HEK293 (cell line): ENCODE data around the gene COL5A3.

Experiments used
- CTCF ChIA-PET: fragments of 350-600 bp; formaldehyde crosslinking; extraction: SDS; loops from one replicate; lab custom pipeline; 2021; ENCODE audit warnings: antibody characterized with exemption; lab: Yijun Ruan, JAX
- POLR2A ChIA-PET: fragments of 300-600 bp; formaldehyde crosslinking; extraction: SDS; loops from one replicate; lab custom pipeline; 2020; ENCODE audit warnings: antibody characterized with exemption, inconsistent platforms; lab: Yijun Ruan, JAX
- H3K27ac ChIP-seq: fragments of 200-500 bp; sonication (Bioruptor generic); 2 replicates; pipeline ENCODE4 v1.5.1; 2014; ENCODE audit warnings: low read depth, low read length, control low read depth, inconsistent platforms; ENCODE audit errors: extremely low read depth
- H3K36me3 ChIP-seq, 2 experiments: fragments of 200-500 bp in 1 of 2; sonication (Bioruptor generic) in 1 of 2; 1 replicate in 1 of 2; 2 replicates in 1 of 2; pipeline ENCODE4 v1.5.1; 2014 to 2017; ENCODE audit warnings: inconsistent platforms in 2 of 2, low read length in 2 of 2; ENCODE audit not compliant: control insufficient read depth in 2 of 2, insufficient read depth in 1 of 2
- H3K4me1 ChIP-seq: fragments of 200-500 bp; sonication (Bioruptor generic); 2 replicates; pipeline ENCODE4 v1.5.1; 2014; ENCODE audit warnings: mild to moderate bottlenecking, low read length, inconsistent platforms; ENCODE audit not compliant: control insufficient read depth, insufficient read depth
- H3K4me3 ChIP-seq: 2 replicates; pipeline ENCODE4 v1.5.1; 2011; ENCODE audit warnings: low read depth, mild to moderate bottlenecking, control low read depth, low read length, moderate library complexity
- H3K9me3 ChIP-seq: fragments of 200-500 bp; sonication (Bioruptor generic); 2 replicates; pipeline ENCODE4 v1.5.1; 2014; ENCODE audit warnings: low read depth, low read length, inconsistent platforms; ENCODE audit not compliant: control insufficient read depth, insufficient read depth
- GLIS1 ChIP-seq: fragments of 450-650 bp; formaldehyde crosslinking; IDR thresholded peaks from 2 replicates; pipeline ENCODE4 v1.5.1; 2016; ENCODE audit warnings: missing biosample characterization, missing genetic modification characterization
- KLF10 ChIP-seq: fragments of 450-650 bp; IDR thresholded peaks from 2 replicates; pipeline ENCODE4 v1.5.1; 2018; ENCODE audit warnings: missing biosample characterization, mild to moderate bottlenecking, missing genetic modification characterization
- OVOL3 ChIP-seq: fragments of 450-650 bp; formaldehyde crosslinking; IDR thresholded peaks from 2 replicates; pipeline ENCODE4 v1.5.1; 2016; ENCODE audit warnings: missing biosample characterization, missing genetic modification characterization
- SETDB1 ChIP-seq: IDR thresholded peaks from one replicate; pipeline ENCODE4 v1.6.1; 2017; ENCODE audit warnings: mild to moderate bottlenecking, low read length, moderate library complexity, mixed read lengths; ENCODE audit not compliant: insufficient read length
- SP7 ChIP-seq: fragments of 450-650 bp; formaldehyde crosslinking; IDR thresholded peaks from 2 replicates; pipeline ENCODE4 v1.5.1; 2016; ENCODE audit warnings: missing biosample characterization, missing genetic modification characterization
- ZBTB20 ChIP-seq: fragments of 450-650 bp; formaldehyde crosslinking; IDR thresholded peaks from 2 replicates; pipeline ENCODE4 v1.5.1; 2016; ENCODE audit warnings: missing biosample characterization, missing genetic modification characterization
- ZBTB48 ChIP-seq: fragments of 450-650 bp; formaldehyde crosslinking; IDR thresholded peaks from 2 replicates; pipeline ENCODE4 v1.5.1; 2016; ENCODE audit warnings: missing biosample characterization, missing genetic modification characterization
- ZBTB8A ChIP-seq: fragments of 450-650 bp; formaldehyde crosslinking; IDR thresholded peaks from 2 replicates; pipeline ENCODE4 v1.5.1; 2016; ENCODE audit warnings: missing biosample characterization, missing genetic modification characterization
- ZEB2 ChIP-seq: fragments of 450-650 bp; formaldehyde crosslinking; IDR thresholded peaks from 2 replicates; pipeline ENCODE4 v1.5.1; 2016; ENCODE audit warnings: missing biosample characterization, missing genetic modification characterization
- ZNF10 ChIP-seq: fragments of 450-650 bp; formaldehyde crosslinking; IDR thresholded peaks from 2 replicates; pipeline ENCODE4 v1.5.1; 2017; ENCODE audit warnings: missing biosample characterization, missing genetic modification characterization
- ZNF140 ChIP-seq: fragments of 450-650 bp; formaldehyde crosslinking; IDR thresholded peaks from 2 replicates; pipeline ENCODE4 v1.5.1; 2016; ENCODE audit warnings: missing biosample characterization, missing genetic modification characterization
- ZNF169 ChIP-seq: fragments of 450-650 bp; formaldehyde crosslinking; IDR thresholded peaks from 2 replicates; pipeline ENCODE4 v1.5.1; 2016; ENCODE audit warnings: missing biosample characterization, missing genetic modification characterization
- ZNF175 ChIP-seq: fragments of 450-650 bp; formaldehyde crosslinking; IDR thresholded peaks from 2 replicates; pipeline ENCODE4 v1.5.1; 2016; ENCODE audit warnings: missing biosample characterization, missing genetic modification characterization
- ZNF223 ChIP-seq: fragments of 450-650 bp; formaldehyde crosslinking; IDR thresholded peaks from 2 replicates; pipeline ENCODE4 v1.5.1; 2016; ENCODE audit warnings: missing biosample characterization, missing genetic modification characterization
- ZNF341 ChIP-seq: fragments of 450-650 bp; formaldehyde crosslinking; IDR thresholded peaks from 2 replicates; pipeline ENCODE4; 2016; ENCODE audit warnings: low read depth, missing biosample characterization, missing genetic modification characterization
- ZNF510 ChIP-seq: fragments of 450-650 bp; formaldehyde crosslinking; IDR thresholded peaks from 2 replicates; pipeline ENCODE4 v1.5.1; 2018; ENCODE audit warnings: mild to moderate bottlenecking, missing genetic modification characterization, missing biosample characterization; ENCODE audit not compliant: insufficient replicate concordance
- ZNF558 ChIP-seq: fragments of 450-650 bp; formaldehyde crosslinking; IDR thresholded peaks from 2 replicates; pipeline ENCODE4 v1.5.1; 2016; ENCODE audit warnings: missing biosample characterization, missing genetic modification characterization
- ZNF596 ChIP-seq: fragments of 450-650 bp; IDR thresholded peaks from 2 replicates; pipeline ENCODE4 v1.5.0; 2018; ENCODE audit warnings: missing biosample characterization, mild to moderate bottlenecking, missing genetic modification characterization, moderate library complexity
- ZNF623 ChIP-seq: fragments of 450-650 bp; formaldehyde crosslinking; IDR thresholded peaks from 2 replicates; pipeline ENCODE4 v1.5.1; 2016; ENCODE audit warnings: missing biosample characterization, missing genetic modification characterization
- ZNF664 ChIP-seq: fragments of 450-650 bp; formaldehyde crosslinking; IDR thresholded peaks from 2 replicates; pipeline ENCODE4 v1.5.1; 2016; ENCODE audit warnings: missing biosample characterization, missing genetic modification characterization
- ZNF777 ChIP-seq: fragments of 450-650 bp; formaldehyde crosslinking; IDR thresholded peaks from 2 replicates; pipeline ENCODE4 v1.5.1; 2017; ENCODE audit warnings: missing biosample characterization, missing genetic modification characterization, borderline replicate concordance
- TF ChIP-seq, protein P1 (sequence below): fragments of 450-650 bp; formaldehyde crosslinking; IDR thresholded peaks from 2 replicates; pipeline ENCODE4 v1.5.1; 2016; ENCODE audit warnings: missing biosample characterization, missing genetic modification characterization
- TF ChIP-seq, protein P2 (sequence below): fragments of 450-650 bp; formaldehyde crosslinking; IDR thresholded peaks from 2 replicates; pipeline ENCODE4 v1.5.1; 2016; ENCODE audit warnings: missing biosample characterization, missing genetic modification characterization
- TF ChIP-seq, protein P3 (sequence below): fragments of 450-650 bp; formaldehyde crosslinking; IDR thresholded peaks from 2 replicates; pipeline ENCODE4 v1.5.1; 2016; ENCODE audit warnings: missing biosample characterization, missing genetic modification characterization
- TF ChIP-seq, protein P4 (sequence below): fragments of 450-650 bp; formaldehyde crosslinking; IDR thresholded peaks from 2 replicates; pipeline ENCODE4 v1.5.1; 2017; ENCODE audit warnings: missing biosample characterization, missing genetic modification characterization
- TF ChIP-seq, protein P5 (sequence below): fragments of 450-650 bp; formaldehyde crosslinking; IDR thresholded peaks from 2 replicates; pipeline ENCODE4 v1.5.1; 2017; ENCODE audit warnings: missing biosample characterization, missing genetic modification characterization

Gene COL5A3

DNA sequence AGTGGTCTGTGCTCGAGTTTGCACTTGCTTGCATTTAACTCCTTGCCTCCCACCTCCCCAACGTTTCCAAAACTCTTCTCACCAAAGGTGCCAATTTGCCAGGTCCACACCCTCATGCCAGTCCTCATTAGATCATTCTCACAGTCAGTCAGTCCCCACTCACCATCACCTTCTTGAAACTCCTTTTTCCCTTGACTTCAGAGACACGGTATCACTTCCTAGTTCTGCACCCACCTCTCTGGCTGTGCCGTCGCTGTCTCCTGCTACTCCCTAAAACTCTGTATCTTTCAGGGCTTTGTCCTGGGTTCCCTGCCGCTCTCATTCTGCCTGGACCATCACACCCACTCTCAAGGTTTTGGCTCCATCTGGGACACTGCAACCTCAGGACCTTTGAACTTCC, 93.6 kb downstream of the COL5A3 start:
- POLR2A ChIA-PET, result no interaction called here

DNA sequence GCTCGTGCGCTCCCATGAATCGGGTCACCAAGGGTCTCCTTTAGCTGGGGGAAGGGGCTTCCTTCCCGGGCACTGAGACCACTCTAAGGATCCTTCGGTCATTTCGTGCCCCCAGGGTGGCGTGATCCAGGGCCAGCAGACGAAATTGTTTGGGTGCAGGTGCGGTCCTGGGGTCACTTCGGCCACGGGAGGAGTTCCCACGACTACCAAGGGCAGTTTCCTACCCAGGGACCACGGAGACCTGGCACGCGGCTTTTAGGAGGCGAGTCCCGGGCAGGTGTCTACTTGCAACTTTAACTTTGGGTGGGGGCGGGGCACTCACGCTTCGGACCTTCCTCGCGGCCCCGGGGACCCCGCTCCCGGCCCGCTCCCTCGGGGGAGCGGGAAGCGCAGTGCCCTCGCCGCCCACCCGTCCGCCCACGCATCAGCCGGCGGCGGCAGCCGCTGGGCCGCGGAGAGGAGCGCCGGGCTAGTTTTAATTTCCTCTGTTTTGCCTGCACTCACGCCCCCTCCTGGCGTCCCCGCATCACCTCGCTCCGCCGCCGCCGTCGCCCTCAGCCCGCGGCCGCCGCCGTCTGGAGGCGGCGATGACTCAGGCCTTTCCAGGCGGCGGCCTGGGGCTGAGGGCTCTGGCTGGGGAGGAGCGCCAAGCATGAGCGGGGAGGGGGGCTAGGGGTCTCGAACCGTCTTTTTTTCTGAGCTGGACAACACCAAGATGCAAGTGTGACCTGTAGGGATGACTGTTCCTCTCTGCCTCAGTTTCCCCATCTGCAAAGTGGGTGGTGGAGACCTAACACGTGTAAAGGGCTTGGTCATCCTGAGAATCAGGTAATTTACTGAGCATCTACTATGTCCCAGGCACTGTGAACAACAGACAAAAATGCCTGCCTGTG, 95.7 kb downstream of the COL5A3 start:
- ChIA-PET CTCF (no interaction called here), POLR2A (interaction anchor here (0.7 kb wide), 1 partner anchor 43 kb away, joined by 3 read pairs; no protein-coding TSS in a partner anchor)
- Histone ChIP-seq H3K27ac (peak overlapping the region; percentile 63; the same call in 1 of the 2 replicates), H3K36me3 (no peaks in the 10 kb centered on the region), H3K4me1 (no peaks in the 10 kb centered on the region), H3K4me3 (peak overlapping the region; percentile 47), H3K9me3 (no peaks in the 10 kb centered on the region)
- TF ChIP-seq ZNF596 (tag by site-specific recombination) (peak; percentile 11; the same call in 1 of the 2 replicates), ZBTB48 (tag by site-specific recombination) (peak; percentile 78; the same call in 1 of the 2 replicates), ZEB2 (tag by site-specific recombination) (peak; percentile 56; the same call in 1 of the 2 replicates), ZNF558 (no peak), SETDB1 (no peak), SP7 (tag by site-specific recombination) (0 out of 2 replicates have a peak, but pooled peaks have one; percentile 11), ZBTB20 (peak; percentile 58; the same call in 1 of the 2 replicates), ZNF777 (tag by site-specific recombination) (peak; percentile 64; the same call in 1 of the 2 replicates), ZNF175 (tag by site-specific recombination) (no peak), KLF10 (peak; percentile 80), OVOL3 (tag by site-specific recombination) (no peak), ZBTB8A (tag by site-specific recombination) (peak; percentile 89), ZNF223 (peak; percentile 24; the same call in 1 of the 2 replicates)
- TF ChIP-seq, protein P1, sequence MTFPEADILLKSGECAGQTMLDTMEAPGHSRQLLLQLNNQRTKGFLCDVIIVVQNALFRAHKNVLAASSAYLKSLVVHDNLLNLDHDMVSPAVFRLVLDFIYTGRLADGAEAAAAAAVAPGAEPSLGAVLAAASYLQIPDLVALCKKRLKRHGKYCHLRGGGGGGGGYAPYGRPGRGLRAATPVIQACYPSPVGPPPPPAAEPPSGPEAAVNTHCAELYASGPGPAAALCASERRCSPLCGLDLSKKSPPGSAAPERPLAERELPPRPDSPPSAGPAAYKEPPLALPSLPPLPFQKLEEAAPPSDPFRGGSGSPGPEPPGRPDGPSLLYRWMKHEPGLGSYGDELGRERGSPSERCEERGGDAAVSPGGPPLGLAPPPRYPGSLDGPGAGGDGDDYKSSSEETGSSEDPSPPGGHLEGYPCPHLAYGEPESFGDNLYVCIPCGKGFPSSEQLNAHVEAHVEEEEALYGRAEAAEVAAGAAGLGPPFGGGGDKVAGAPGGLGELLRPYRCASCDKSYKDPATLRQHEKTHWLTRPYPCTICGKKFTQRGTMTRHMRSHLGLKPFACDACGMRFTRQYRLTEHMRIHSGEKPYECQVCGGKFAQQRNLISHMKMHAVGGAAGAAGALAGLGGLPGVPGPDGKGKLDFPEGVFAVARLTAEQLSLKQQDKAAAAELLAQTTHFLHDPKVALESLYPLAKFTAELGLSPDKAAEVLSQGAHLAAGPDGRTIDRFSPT (tag by site-specific recombination), result peak; percentile 47; the same call in 1 of the 2 replicates
- TF ChIP-seq, protein P2, sequence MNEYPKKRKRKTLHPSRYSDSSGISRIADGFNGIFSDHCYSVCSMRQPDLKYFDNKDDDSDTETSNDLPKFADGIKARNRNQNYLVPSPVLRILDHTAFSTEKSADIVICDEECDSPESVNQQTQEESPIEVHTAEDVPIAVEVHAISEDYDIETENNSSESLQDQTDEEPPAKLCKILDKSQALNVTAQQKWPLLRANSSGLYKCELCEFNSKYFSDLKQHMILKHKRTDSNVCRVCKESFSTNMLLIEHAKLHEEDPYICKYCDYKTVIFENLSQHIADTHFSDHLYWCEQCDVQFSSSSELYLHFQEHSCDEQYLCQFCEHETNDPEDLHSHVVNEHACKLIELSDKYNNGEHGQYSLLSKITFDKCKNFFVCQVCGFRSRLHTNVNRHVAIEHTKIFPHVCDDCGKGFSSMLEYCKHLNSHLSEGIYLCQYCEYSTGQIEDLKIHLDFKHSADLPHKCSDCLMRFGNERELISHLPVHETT (tag by site-specific recombination), result no peak
- TF ChIP-seq, protein P3, sequence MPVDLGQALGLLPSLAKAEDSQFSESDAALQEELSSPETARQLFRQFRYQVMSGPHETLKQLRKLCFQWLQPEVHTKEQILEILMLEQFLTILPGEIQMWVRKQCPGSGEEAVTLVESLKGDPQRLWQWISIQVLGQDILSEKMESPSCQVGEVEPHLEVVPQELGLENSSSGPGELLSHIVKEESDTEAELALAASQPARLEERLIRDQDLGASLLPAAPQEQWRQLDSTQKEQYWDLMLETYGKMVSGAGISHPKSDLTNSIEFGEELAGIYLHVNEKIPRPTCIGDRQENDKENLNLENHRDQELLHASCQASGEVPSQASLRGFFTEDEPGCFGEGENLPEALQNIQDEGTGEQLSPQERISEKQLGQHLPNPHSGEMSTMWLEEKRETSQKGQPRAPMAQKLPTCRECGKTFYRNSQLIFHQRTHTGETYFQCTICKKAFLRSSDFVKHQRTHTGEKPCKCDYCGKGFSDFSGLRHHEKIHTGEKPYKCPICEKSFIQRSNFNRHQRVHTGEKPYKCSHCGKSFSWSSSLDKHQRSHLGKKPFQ (tag by site-specific recombination), result no peak

More for the DNA sequence above, 93.6 kb downstream of the COL5A3 start:
- Histone ChIP-seq H3K36me3 (no peaks in the 10 kb centered on the region), H3K9me3 (no peaks in the 10 kb centered on the region), H3K4me3 (no peak overlapping the region), H3K27ac (0 out of 2 replicates have a peak overlapping the region, but pooled peaks have one; percentile 5), H3K4me1 (no peaks in the 10 kb centered on the region)
- CTCF ChIA-PET, result no interaction called here
- TF ChIP-seq ZNF510 (tag by site-specific recombination) (no peak), GLIS1 (tag by site-specific recombination) (no peak), ZNF664 (tag by site-specific recombination) (no peak), ZNF169 (tag by site-specific recombination) (no peak), ZNF341 (tag by site-specific recombination) (peak; percentile 41; the same call in 1 of the 2 replicates), ZNF623 (tag by site-specific recombination) (peak; percentile 89), ZNF10 (tag by site-specific recombination) (no peak), ZNF140 (no peak), SP7 (tag by site-specific recombination) (no peak)
- TF ChIP-seq, protein P4, sequence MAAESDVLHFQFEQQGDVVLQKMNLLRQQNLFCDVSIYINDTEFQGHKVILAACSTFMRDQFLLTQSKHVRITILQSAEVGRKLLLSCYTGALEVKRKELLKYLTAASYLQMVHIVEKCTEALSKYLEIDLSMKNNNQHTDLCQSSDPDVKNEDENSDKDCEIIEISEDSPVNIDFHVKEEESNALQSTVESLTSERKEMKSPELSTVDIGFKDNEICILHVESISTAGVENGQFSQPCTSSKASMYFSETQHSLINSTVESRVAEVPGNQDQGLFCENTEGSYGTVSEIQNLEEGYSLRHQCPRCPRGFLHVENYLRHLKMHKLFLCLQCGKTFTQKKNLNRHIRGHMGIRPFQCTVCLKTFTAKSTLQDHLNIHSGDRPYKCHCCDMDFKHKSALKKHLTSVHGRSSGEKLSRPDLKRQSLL, result no peak
- TF ChIP-seq, protein P5, sequence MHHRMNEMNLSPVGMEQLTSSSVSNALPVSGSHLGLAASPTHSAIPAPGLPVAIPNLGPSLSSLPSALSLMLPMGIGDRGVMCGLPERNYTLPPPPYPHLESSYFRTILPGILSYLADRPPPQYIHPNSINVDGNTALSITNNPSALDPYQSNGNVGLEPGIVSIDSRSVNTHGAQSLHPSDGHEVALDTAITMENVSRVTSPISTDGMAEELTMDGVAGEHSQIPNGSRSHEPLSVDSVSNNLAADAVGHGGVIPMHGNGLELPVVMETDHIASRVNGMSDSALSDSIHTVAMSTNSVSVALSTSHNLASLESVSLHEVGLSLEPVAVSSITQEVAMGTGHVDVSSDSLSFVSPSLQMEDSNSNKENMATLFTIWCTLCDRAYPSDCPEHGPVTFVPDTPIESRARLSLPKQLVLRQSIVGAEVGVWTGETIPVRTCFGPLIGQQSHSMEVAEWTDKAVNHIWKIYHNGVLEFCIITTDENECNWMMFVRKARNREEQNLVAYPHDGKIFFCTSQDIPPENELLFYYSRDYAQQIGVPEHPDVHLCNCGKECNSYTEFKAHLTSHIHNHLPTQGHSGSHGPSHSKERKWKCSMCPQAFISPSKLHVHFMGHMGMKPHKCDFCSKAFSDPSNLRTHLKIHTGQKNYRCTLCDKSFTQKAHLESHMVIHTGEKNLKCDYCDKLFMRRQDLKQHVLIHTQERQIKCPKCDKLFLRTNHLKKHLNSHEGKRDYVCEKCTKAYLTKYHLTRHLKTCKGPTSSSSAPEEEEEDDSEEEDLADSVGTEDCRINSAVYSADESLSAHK (tag by site-specific recombination), result peak; percentile 45; the same call in 1 of the 2 replicates
